HG03575 (cell line): ENCODE measurements around the gene EVA1C.
"Not testable (repeated sequence)": the region's sequence is repeated elsewhere in the genome, so short reads cannot be mapped to it uniquely, and the experiment has no call there.

Source experiments
- ATAC-seq: cut with Tn5 transposase; IDR thresholded peaks from one replicate; pipeline ENCODE4 v1.9.1; 2021; ENCODE audit not compliant: unreplicated experiment, insufficient number of reproducible peaks, low FRiP score; ENCODE audit errors: extremely low read depth

Gene EVA1C, protein sequence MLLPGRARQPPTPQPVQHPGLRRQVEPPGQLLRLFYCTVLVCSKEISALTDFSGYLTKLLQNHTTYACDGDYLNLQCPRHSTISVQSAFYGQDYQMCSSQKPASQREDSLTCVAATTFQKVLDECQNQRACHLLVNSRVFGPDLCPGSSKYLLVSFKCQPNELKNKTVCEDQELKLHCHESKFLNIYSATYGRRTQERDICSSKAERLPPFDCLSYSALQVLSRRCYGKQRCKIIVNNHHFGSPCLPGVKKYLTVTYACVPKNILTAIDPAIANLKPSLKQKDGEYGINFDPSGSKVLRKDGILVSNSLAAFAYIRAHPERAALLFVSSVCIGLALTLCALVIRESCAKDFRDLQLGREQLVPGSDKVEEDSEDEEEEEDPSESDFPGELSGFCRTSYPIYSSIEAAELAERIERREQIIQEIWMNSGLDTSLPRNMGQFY

DNA sequence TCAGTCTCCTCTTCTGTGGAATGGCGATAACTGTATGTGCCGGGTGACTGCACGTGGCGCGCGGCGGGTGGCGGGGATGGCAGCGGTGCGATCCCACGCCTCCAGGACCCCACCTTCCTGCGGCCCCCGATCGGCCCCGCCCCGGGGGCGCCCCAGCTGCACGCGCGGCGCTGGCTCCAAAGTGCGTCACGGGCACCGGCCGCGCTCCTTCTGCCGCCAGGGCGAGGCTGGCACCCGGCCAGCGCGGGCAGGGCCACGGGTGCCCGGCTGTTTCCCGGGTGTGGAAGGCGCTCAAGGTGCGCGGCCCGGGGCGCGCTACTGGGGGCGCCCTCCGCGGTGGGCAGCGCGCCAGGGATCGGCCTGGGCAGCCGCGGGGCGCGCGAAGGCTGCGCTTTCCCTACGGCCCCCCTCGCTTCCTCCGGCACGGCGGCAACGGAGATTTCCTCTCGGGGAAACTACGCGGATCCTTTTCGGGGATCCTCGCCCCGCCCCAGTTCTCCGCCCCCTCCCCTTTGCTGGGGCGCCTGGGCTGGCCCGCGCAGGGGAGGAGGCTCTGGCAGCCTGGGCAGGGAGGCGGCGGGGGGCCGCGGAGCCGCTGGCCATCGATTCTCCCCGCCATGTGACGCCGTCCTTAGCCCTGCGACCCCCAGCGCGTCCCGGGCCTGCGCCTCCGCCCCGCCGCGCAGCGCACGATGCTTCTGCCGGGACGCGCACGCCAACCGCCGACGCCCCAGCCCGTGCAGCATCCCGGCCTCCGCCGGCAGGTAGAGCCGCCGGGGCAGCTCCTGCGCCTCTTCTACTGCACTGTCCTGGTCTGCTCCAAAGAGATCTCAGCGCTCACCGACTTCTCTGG, at the start of gene EVA1C:
Gene EVA1C, plus strand, starts transcription at position 545 of the 853 bp plus-strand sequence. Its CDS starts 148 bp downstream, at position 693.
- ATAC-seq: no peak

GRCh38 chr21:32364387-32364786, 48.1 kb upstream of the EVA1C start:
- ATAC-seq: no peak

- no peak for ATAC-seq
Observed at GRCh38 chr21:32364796-32365195, 47.7 kb upstream of the EVA1C start.

GRCh38 chr21:32366191-32366590, 46.3 kb upstream of the EVA1C start:
- ATAC-seq: no peak

GRCh38 chr21:32367158-32367557, 45.3 kb upstream of the EVA1C start:
- ATAC-seq: no peak

DNA sequence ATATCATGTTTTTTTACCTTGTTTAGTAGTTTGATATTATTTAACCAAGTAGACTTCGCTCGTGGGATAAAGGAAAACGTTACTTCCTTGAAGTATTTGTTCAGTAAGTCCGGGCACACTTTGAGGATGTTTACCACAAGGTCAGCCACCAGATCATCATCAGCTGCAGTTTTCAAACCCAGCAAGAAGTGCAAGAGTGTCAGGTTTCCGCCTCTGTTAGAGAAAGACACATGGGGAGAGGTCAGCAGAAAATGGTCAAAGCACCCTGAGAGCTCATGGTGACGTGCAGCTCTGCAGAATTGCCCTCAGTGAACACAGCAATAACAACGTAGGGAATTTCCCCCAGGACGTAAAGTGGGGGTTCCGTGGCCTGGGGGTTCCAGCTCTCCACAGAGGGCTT, 44.1 kb upstream of the EVA1C start:
- no peak for ATAC-seq

DNA sequence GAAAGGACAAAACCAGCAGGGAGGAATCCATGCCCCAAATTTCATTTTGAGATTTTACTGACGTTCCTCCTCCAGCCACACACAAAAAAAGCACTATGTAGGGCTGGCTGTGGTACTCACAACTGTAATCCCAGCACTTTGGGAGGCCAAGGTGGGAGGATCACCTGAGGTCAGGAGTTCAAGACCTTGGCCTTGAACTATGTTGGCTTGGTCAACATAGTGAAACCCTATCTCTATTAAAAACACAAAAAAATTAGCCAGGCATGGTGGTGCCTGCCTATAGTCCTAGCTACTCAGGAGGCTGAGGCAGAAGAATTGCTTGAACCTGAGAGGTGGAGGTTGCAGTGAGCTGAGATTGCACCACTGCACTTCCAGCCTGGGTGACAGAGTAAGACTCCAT, 43.5 kb upstream of the EVA1C start:
- ATAC-seq: not testable (repeated sequence)

DNA sequence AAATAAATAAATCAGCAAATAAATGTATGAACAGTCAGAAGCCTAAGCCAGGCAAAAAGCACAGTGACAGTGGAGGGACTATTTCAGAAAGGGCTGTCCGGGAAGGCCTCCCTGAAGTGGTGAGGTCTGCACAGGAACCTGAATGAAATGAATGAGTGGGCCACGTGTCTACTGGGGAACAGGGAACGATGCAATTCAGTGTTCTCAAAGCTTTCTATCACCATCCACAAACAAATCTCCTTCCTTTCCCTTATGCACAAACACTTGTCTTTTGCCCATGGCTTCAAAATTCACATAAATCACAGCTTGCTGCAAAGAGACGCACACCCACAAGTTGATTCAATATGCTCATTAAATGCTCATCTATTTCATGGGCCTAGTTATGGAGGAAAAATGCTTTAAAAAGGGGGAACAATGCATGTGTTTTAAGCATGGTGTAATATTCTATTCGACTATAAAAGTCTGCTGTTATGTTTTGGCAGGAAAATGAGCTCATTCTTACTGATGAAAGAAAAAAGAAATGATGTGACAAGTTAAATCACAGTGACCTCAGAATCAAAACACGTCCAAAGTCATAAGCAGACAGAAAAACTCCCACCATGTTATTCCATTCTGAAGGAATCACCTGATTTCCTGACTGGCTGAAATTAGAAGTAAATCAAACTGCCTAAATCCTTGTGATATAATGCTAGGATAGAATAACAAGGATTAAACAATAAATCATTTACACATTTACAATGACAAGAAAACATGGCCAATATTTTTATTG, 41.3 kb upstream of the EVA1C start:
- ATAC-seq: no peak

DNA sequence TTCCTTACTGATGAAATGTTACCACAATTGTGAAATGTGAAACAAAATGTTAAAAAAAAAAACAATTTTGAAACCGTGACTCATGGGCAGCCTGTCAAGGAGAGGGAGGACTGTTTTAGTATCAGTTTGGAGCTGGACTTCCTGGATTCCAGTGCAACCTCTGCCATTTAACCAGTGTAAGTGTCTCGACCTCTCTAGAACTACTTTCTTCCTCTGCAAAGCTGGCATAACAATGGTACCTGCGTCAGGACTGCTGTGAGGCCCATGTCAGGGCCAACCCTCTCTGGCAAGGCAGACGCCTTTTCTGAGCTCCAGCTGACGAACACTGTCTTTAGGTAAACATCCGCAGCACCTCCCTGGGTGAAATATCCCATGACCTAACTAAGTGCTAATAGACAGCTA, 40.6 kb upstream of the EVA1C start:
- no peak for ATAC-seq

DNA sequence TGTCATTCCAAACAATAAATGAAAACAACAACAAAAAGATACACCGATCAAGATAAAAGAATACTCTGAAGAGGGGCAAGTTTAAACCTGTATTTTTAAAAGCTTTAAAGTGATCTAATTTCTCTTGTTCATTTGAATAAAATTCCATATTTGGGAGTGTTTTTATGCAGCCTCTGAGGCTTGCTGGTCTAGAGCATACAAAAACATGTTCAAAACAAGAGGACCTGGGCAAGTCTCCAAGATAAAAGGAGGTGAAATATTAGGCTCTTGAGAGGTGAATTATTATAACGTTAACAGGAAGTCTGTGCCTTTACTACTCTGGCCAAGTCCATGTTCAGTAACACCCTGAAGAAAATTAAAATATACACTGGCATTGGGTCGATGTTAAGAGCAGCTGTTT, 39.8 kb upstream of the EVA1C start:
- no peak for ATAC-seq

GRCh38 chr21:32377506-32377905, 35.0 kb upstream of the EVA1C start:
- ATAC-seq: no peak

DNA sequence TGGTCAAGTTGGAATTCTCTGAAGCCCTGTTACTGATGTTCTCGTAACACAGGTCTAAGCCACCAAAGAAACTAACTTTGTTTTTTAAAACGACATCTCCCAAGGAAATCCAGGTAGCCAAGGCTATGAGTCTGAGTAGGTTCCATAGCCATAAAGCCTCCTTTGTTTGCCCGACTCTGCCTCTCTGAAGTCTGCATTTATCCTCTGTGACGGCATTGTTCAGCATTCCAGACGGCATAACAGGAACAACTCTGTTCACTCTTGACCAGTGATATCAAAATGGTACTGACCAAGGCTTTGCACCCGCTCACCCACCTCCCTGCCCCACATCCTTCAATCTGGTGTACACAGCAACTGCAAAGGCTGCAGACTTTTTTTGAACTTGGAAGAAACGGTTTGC, 34.5 kb upstream of the EVA1C start:
- no peak for ATAC-seq

DNA sequence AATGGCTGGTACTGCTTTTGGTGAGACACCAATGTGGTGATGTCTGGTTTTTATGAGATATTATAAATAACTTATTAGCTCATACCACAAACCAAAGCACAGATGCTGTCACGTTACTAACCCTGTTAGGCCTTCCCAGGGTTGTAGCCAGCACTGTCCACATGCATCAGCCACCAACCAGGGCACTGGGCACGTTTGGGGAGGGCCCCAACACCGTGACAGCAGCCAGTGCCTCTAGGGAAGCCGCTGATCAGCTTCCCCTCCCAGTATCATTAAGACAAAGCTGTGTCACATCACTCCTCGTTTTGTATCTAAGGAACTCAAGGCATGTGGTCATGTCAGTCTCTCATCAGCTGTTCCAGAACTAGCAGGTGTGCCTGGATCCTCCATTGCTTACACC, 33.5 kb upstream of the EVA1C start:
- no peak for ATAC-seq

DNA sequence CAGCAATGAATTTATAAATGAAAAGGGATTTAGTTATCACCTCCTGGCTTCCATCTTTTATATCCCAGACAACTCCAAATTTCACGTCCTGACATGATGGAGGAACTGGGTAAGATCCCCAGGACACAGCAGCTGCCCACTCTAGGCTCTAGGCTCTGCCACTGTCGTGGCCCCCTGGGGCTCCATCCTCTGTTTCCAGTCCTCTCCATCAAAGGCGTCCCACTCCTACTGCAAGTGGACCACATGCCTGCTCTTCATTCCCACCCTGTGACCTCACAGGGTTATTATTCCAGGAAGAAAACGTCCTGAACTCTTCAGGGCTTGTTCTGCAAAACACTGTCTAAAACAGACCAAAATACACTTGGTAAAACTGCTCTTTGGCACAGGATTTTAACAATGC, 31.6 kb upstream of the EVA1C start:
- ATAC-seq: no peak

DNA sequence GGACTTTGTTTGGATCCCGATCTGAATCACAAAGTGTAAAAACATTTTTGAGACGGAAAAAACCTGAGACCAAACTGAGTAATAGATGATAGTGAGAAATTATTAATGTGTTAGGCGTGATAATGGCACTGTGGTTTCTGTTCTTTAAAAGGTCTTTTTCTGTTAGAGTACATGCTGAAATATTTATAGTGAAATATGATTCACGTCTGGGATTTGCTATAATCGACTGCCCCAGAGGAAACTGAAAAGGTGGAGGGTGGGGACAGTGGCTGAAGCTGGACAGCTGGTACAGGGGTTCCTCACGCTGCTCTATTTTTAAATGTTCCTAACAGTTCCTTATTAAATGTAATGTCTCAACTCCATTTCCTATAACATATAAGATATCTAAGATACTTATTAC, 30.9 kb upstream of the EVA1C start:
- no peak for ATAC-seq

DNA sequence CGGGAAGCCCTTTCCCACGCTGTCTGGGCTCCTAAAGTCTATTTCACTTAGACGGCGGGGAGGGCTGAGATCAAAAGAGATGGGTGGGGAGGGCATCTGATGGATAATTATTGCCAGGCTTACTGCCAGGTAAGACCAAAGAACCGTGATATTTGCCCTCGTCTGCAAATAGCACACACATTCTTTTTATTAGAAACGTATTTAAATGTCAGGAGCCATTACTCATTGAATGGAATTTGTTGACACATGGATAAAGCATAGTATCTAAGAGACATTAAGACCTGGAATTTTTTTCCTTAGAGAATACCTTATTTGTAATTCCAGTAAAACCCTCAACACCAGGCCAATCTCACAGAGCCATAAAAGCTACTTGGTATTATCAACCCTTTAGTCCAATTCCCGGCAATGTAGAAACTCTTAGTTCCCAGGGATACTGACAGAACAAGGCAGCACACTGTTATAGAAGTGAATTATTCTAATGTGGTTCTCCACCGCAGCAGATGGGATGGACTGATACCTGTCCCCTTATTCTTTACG, 30.3 kb upstream of the EVA1C start:
- ATAC-seq: no peak

- ATAC-seq: no peak
Observed at GRCh38 chr21:32383812-32384211, 28.7 kb upstream of the EVA1C start.

DNA sequence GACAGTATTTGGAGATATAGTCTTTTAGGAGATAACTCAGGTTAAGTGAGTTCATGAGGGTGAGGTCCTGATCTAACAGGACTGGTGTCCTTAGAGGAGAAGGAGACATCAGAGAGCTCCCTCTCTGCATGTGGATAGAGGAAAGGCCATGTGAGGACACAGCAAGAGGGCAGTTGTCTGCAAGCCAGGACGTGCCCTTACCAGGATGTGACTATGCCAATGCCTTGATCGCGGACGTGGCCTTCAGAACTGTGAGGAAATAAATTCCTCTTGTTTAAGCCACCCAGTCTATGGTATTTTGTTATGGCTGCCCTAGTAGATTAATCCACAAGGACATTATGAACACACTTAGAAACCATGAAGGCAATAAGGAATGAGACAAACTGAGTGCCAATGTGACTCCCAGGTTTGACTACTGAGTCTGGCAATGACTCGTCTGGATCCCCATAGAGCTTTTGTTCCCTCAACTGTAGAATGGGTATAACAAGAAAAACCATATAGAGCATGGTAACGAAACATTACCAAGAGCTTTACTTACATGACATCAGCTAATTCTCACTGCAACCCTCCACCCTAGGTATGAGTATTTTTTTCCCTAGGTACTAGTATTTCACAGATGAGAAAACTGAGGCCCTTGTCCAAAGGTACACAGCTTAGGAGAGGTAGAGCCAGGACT, 26.2 kb upstream of the EVA1C start:
- ATAC-seq: no peak

GRCh38 chr21:32387151-32387550, 25.4 kb upstream of the EVA1C start:
- ATAC-seq: no peak
